IPS-18a (cell line): Measurements from ENCODE around the gene RASSF3.
A peak's percentile ranks its signal among the peaks of the same experiment; 100 is the strongest.
"Not testable (repeated sequence)": the region's sequence is repeated elsewhere in the genome, so short reads cannot be mapped to it uniquely, and the experiment has no call there.

Source experiments
- H3K27ac ChIP-seq: one replicate; pipeline ENCODE4 v1.5.1; 2013; ENCODE audit warnings: low read length
- H3K27me3 ChIP-seq: one replicate; pipeline ENCODE4 v1.6.1; 2013; ENCODE audit warnings: mild to moderate bottlenecking, low read length; ENCODE audit not compliant: control insufficient read depth, insufficient read depth
- H3K36me3 ChIP-seq: one replicate; pipeline ENCODE4 v1.6.1; 2013; ENCODE audit warnings: low read depth, low read length; ENCODE audit not compliant: control insufficient read depth
- H3K4me1 ChIP-seq: one replicate; pipeline ENCODE4 v1.6.1; 2013; ENCODE audit warnings: low read depth, low read length; ENCODE audit not compliant: control insufficient read depth
- H3K4me3 ChIP-seq: one replicate; pipeline ENCODE4 v1.5.1; 2013; ENCODE audit warnings: low read length
- H3K9ac ChIP-seq: one replicate; pipeline ENCODE4 v1.6.1; 2013; ENCODE audit warnings: mild to moderate bottlenecking, low read length, moderate library complexity
- H3K9me3 ChIP-seq: one replicate; pipeline ENCODE4 v1.6.1; 2013; ENCODE audit warnings: low read depth, low read length; ENCODE audit not compliant: control insufficient read depth

Gene RASSF3

DNA sequence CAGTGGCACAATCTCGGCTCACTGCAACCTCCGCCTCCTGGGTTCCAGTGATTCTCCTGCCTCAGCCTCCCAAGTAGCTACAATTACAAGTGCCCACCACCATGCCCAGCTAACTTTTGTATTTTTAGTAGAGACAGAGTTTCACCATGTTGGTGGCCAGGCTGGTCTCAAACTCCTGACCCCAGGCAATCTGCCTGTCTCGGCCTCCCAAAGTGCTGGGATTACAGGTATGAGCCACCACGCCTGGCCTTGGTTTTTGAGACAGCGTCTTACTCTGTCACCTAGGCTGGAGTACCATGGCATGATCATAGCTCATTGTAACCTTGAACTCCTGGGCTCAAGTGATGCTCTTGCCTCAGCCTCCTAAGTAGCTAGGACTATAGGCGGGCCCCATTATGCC, 79.9 kb downstream of the RASSF3 start:
- not testable (repeated sequence) for H3K4me3 ChIP-seq, H3K27me3 ChIP-seq, H3K9ac ChIP-seq, H3K36me3 ChIP-seq, H3K9me3 ChIP-seq, H3K27ac ChIP-seq
- peaks cover 25% of the 10 kb centered on the region for H3K4me1 ChIP-seq

DNA sequence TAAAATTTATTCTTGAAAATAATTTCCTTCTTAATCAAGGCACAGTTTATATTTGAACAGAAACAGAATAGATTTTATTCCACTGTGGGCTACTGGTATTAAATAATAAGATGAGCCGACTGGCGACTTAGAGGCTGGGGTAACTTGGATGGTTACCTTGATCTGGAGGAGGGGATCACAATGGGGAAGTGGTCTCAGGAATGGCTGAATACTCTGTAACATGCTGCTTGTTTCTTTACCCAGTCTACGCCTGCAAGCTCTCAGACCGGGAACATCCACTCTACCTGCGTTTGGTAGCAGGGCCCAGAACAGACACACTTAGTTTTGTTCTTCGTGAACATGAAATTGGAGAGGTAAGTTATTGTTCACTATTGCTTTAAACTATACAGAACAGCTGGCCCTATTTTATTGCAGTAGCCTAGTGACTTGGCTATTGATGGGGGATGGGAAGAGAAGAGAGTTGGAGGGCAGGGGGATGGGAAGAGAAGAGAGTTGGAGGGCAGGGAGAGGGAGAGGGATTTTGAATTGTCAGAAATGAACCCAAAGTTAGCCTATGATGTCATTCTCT, 81.0 kb downstream of the RASSF3 start:
- Histone ChIP-seq H3K27me3 (no peaks in the 10 kb centered on the region), H3K9me3 (no peaks in the 10 kb centered on the region), H3K9ac (peak overlapping the region; percentile 21), H3K36me3 (peaks cover 5% of the 10 kb centered on the region), H3K4me1 (peaks cover 25% of the 10 kb centered on the region), H3K4me3 (peak overlapping the region; percentile 39), H3K27ac (peak overlapping the region; percentile 70)

DNA sequence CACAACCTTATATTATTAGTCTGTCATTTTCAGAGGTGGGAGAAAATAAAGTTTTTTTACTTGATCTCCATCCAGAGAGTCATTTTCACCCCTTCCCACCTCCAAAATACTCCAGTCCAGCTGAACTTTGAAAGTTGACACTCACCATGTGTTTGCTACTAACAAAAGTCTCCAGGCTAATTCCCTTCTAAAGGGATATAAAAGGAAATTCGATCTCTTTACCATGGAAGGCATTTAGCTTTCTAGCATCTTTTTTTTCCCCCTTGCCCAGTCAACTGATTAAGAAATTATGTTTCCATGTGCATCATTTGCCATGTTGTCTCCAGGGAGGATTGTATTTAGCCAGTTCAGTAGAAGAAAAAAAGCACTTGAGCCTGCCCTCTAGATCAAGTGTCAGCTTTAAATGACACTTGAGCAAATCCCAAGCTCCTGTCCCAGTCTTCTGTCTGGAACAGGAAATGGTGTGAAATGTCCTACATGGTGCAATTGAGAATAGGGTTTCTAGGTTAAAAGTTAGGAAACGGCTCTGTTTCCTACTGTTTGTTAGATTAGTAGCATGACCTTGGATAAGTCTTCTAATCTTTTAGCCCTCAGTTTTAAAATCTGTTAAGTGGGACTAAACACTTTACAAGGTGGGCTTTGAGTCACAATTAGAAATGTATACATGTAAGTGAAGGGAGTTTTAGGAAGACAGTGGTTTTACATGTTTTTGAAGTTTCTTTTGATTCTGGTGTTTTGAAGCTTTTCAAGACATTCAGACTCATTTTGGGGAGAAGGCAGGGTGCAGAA, 81.7 kb downstream of the RASSF3 start:
- Histone ChIP-seq H3K27me3 (no peaks in the 10 kb centered on the region), H3K27ac (peak overlapping the region; percentile 70), H3K9me3 (no peaks in the 10 kb centered on the region), H3K4me3 (peak overlapping the region; percentile 39), H3K36me3 (peaks cover 5% of the 10 kb centered on the region), H3K4me1 (peaks cover 25% of the 10 kb centered on the region), H3K9ac (peak overlapping the region; percentile 21)

DNA sequence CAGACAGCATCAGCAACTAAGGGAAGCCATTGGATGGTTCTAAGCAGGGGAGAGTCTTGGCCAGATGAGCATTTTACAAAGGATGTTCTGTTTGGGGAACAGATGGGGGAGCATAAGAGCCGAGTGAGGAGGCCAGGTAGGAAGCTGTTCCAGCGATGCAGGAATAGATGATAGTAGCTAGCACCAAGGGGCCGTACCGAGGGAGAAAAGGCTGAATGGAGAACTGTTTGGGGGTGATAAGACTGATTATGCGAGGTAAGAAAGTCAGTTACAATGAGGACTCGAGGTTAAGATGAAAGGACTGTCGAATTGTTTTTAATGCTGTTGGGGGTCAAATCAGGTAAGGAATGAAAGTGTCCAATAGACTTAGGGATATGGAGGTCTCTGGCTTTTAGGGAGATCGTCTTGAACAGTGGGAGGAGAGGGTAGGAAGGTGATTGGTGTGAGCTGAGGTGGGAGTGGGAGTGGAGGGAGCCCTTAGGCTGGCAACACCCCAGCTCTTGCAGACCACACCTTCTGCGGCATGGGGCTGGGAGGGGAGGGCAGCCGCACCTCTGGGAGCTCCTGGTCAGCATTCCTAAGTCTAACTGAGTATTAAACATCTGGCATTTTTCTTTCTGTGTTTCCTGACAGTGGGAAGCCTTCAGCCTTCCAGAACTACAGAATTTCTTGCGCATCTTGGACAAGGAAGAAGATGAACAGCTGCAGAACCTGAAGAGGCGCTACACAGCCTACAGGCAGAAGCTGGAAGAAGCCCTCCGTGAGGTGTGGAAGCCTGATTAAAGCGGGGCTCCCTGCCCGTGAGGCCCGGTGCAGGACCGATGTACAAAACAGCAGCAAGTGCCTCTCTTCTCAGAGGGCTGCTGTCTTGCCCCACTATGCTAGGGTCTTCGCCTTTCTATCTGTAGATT, 84.1 kb downstream of the RASSF3 start:
- no peak overlapping the region for H3K9ac ChIP-seq
- H3K36me3 ChIP-seq = no peaks in the 10 kb centered on the region
- H3K9me3 ChIP-seq = no peaks in the 10 kb centered on the region
- peaks cover 25% of the 10 kb centered on the region for H3K4me1 ChIP-seq
- no peaks in the 10 kb centered on the region for H3K27me3 ChIP-seq
- H3K4me3 ChIP-seq = no peak overlapping the region
- H3K27ac ChIP-seq = no peak overlapping the region

DNA sequence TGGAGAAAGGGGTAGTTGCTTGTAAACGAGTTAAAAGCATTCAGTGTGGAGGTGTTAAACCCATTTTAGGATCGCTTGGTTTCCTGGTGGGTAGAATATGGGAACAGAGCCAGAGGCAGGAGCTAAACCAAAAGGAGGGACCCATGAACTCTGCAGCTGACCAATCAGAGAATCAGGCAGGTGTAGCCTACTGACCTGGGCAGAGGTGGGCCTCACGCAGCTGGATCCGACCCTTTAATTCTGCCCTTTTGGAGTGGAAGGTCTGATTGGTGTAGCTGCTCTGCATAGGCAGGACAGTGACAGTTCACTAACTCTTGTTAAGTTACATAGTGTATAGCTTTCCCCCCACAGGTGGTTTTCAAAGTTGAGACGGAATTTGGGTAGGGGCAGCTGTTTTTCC, 85.3 kb downstream of the RASSF3 start:
- H3K27me3 ChIP-seq = no peaks in the 10 kb centered on the region
- H3K27ac ChIP-seq = no peak overlapping the region
- H3K36me3 ChIP-seq = peaks cover 4% of the 10 kb centered on the region
- H3K4me3 ChIP-seq = no peak overlapping the region
- H3K4me1 ChIP-seq = peaks cover 25% of the 10 kb centered on the region
- no peak overlapping the region for H3K9ac ChIP-seq
- H3K9me3 ChIP-seq = no peaks in the 10 kb centered on the region

DNA sequence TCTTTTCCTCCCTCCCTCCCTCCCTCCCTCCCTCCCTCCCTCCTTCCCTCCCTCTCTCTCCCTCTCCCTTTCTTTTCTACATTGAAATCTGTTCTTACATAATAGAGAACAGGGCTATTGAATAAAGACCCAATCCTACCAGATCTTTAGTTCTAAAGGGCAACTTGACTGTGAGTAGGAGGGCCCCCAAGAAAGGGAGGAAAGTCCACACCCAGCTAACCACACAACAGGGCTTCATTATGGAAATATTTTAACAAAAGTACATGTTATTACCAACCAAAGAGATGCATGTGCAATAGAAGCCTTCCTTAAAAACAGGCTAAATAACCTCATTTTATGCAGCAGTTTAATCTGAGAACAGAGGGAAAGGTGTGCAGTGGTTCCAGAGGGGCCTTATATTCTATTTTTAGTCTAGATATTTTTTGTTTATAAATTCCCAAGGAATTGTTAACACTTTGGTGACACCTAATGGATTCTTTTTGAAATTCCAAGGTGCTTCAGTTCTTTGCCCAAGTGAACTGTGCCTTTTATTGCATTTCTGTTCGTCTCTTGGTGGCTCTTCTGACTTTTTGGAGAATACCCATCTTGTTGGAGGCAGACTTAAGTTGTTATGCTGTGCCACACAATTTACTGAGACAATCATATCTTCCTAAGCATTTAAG, 85.9 kb downstream of the RASSF3 start:
- no peaks in the 10 kb centered on the region for H3K27me3 ChIP-seq
- H3K4me3 ChIP-seq = no peak overlapping the region
- peaks cover 4% of the 10 kb centered on the region for H3K36me3 ChIP-seq
- no peaks in the 10 kb centered on the region for H3K9me3 ChIP-seq
- no peak overlapping the region for H3K9ac ChIP-seq
- H3K4me1 ChIP-seq = peaks cover 22% of the 10 kb centered on the region
- no peak overlapping the region for H3K27ac ChIP-seq

DNA sequence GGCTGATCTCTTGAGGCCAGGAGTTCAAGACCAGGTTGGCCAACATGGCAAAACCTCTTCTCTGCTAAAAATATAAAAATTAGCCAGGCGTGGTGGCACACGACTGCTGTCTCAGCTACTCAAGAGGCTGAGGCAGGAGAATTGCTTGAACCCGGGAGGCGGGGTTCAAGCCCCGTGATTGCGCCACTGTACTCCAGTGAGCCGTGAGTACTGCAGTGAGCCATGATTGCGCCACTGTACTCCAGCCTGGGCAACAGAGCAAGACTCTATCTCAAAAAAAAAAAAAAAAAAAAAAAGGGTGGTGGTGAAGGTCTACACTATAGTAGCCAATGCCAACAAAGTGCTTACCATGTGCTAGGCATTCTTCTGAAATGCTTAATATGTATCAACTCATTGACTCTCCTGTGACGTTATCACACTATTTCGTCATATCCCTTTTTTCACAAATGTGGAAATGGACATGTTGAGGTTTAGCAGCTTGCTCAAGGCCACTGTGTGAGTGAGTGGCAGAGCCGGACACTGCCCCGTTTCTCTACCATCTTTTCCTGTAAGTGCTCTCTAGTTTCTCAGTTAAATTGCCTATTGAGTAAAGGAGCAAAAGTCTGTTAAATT, 89.3 kb downstream of the RASSF3 start:
- no peaks in the 10 kb centered on the region for H3K9me3 ChIP-seq
- H3K4me3 ChIP-seq = no peak overlapping the region
- H3K27me3 ChIP-seq = no peaks in the 10 kb centered on the region
- no peak overlapping the region for H3K27ac ChIP-seq
- H3K4me1 ChIP-seq = no peaks in the 10 kb centered on the region
- H3K9ac ChIP-seq = no peak overlapping the region
- peaks cover 4% of the 10 kb centered on the region for H3K36me3 ChIP-seq

DNA sequence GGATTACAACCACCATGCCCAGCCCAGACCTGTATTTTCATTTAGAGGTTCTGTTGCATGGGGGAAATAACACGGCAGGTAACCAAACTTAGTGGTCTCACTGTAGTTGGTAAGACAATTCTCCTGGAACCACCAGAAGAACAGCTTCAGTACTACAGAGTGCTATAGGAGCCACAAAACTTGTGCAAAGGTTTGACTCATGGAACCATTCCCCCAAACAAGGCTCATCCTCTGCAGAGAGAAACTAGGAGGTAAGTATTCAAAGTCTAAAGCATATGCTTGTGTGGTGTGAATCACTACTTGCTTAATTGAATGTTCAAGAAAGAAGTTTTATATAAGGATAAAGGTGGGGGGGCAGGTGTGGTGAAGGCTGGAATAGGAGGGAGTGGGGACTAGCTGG, 90.2 kb downstream of the RASSF3 start:
- Histone ChIP-seq H3K9ac (no peak overlapping the region), H3K4me3 (no peak overlapping the region), H3K27me3 (no peaks in the 10 kb centered on the region), H3K36me3 (peaks cover 4% of the 10 kb centered on the region), H3K27ac (no peak overlapping the region), H3K4me1 (no peaks in the 10 kb centered on the region), H3K9me3 (no peaks in the 10 kb centered on the region)

DNA sequence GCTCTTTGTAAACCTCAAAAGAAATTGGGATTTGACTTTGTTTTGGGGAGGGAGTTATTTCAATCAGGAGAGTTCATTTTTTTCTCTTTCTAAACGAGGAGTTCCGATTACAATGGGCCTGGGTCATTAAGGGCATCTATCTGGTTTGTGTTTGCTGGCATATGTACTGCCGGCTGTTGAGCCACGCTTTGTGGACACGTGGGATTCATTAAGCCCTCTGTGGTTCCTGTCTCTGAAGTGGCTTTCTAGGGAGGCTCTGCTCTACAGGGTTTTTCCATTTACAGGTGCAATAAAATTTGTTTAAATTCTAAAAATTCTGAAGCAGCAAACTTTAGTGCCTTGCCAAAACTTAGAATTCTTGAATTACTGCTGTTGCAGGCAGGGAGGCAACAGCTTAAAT, 91.0 kb downstream of the RASSF3 start:
- H3K9ac ChIP-seq = no peak overlapping the region

DNA sequence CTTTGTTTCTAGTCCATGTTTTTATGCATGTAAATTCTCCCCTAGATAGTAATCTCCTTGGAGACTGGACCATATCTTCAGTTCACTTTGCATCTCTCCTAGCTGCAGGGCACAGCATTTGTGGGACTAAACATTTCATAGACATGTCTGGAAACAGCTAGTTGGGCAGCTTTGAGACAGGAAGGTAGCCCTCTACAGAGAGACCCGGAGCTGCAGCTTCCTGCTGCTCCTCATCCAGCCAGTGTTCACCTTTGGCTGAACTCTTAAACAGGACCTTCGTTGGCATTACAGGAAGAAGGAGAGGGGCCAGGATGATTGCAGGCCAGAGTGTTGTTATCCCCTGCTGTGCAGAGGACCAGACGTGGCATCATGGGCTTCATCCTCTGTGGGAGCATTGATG, 96.0 kb downstream of the RASSF3 start:
- Histone ChIP-seq H3K9ac (no peak overlapping the region), H3K4me1 (no peaks in the 10 kb centered on the region), H3K4me3 (no peak overlapping the region), H3K27ac (no peak overlapping the region), H3K27me3 (no peaks in the 10 kb centered on the region), H3K9me3 (no peaks in the 10 kb centered on the region), H3K36me3 (no peaks in the 10 kb centered on the region)

More for the DNA sequence above, 91.0 kb downstream of the RASSF3 start:
- no peaks in the 10 kb centered on the region for H3K4me1 ChIP-seq
- H3K4me3 ChIP-seq = no peak overlapping the region
- no peak overlapping the region for H3K27ac ChIP-seq
- no peaks in the 10 kb centered on the region for H3K27me3 ChIP-seq
- no peaks in the 10 kb centered on the region for H3K9me3 ChIP-seq
- H3K36me3 ChIP-seq = peaks cover 4% of the 10 kb centered on the region

DNA sequence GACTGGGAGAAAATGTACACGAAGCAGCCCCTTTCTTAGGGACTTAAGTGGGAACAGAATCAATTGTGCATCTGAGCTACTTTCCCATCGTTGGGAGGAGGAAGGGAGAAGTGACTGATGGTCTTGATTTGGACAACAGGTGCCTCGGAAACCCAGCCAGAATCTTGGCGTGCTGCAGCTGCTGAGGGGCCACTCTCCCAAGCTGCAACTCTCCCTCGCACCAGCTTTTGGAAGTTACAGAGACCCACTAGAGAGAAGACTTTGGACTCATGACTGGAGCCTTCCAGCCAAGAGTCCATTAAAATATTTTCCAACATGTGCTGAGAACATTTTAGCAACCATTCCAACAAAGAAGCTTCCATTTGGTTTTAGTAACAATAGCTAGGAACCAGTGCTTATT, 96.6 kb downstream of the RASSF3 start:
- no peaks in the 10 kb centered on the region for H3K27me3 ChIP-seq
- H3K9ac ChIP-seq = no peak overlapping the region
- no peak overlapping the region for H3K27ac ChIP-seq
- no peaks in the 10 kb centered on the region for H3K9me3 ChIP-seq
- no peaks in the 10 kb centered on the region for H3K4me1 ChIP-seq
- H3K36me3 ChIP-seq = no peaks in the 10 kb centered on the region
- no peak overlapping the region for H3K4me3 ChIP-seq
